Adipose tissue (tissue), 3 donors: Measurements from ENCODE around the gene SELENOO. TPM values are rescaled to one million over a fixed set of nuclear protein-coding genes. Genes with fewer than 3 reads are reported as not detected.

Experiments used
- H3K27ac ChIP-seq: one replicate; pipeline ENCODE4 v1.5.1; 2013; ENCODE audit warnings: low read depth, low read length
- WGBS, 3 donors: extraction: QIAGEN DNeasy Blood & Tissue Kit; methylation state at CpG; one replicate each; pipeline ENCODE4 v1.1.7; 2013; 5-methylcytosine and 5-hydroxymethylcytosine counted together
- polyA plus RNA-seq, 3 donors: library from polyadenylated mRNA; stranded (reverse); fragments of 200-250 nt; gene quantifications; one replicate each; pipeline ENCODE4 v1.2.3, GENCODE V29; 2013
- donor health status: healthy with polysubstance abuse.
- donor health status: Bipolar disorder and iron deficiency.
- donor health status: healthy.

Gene SELENOO
- polyA plus RNA-seq, 3 donors: 21.3 to 22.3 (median 21.4) TPM

DNA sequence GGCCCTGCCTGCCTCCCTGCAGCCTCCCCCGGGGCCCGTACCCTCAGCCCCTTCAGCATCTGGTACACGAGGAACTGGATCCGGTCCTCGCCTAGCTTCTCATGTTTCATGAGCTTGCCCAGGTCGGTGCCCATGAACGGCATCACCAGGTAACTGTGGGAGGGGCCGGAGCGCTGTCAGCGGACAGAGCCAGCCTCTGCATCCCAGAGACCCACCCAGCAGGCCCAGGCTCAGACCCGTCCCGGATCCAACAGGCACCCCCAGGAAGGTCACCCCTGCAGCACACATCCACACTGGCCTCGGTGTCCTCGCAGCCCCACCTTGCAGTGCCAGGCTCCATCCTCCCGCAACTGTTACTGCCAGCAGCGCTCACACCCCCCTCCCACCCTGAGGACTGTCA lies 56.2 kb downstream of the SELENOO start:
- WGBS, 3 donors: 79 to 88% (median 88%) methylated on average over 16 of the region's 16 CpGs
- H3K27ac ChIP-seq: no peak overlapping the region

DNA sequence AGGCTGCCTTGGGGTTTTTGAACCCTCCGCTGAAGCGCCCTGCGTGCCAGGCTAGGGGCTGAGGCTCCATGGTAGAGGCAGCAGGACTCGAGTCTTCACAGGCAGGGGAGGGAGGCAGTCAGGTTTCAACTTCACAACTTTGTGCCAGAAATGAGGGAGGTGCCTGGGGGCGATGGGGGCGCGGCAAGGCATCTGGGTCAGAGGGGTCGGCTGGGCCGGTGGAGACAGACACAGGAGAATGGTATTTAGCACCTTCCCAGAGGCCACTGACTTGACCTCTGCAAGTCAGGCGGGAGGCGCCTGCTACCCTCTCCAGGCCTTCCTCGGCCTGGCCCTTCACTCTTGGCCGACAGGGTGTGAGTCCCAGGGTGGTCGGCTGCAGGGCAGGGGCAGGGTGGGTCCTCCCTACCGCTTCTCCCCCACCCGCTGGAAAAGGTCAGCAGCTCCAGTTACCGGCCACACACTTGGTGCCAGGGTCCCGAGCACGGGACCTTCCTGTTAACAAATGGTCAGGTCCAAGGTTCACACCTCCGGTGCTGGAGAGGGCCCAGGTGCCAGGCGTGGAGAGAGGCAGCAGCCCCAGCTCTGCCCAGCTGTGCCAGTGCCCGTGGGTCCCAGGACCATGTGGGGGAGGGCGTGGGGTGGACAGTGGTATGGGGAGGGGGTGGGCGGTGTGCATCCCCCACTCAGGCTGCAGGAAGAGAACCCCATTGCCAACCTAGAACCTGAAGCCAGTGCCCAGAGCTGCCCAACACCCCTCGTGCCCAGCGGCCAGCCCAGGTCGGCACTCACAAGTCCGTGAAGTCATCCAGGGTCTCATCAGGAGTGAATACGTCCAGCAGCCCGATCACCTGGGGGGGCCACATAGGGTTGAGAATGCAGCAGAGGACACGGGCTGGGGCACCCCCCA lies 56.9 kb downstream of the SELENOO start:
- no peak overlapping the region for H3K27ac ChIP-seq
- 59 to 81% (median 78%) methylated on average over 31 of the region's 31 CpGs for WGBS, 3 donors

DNA sequence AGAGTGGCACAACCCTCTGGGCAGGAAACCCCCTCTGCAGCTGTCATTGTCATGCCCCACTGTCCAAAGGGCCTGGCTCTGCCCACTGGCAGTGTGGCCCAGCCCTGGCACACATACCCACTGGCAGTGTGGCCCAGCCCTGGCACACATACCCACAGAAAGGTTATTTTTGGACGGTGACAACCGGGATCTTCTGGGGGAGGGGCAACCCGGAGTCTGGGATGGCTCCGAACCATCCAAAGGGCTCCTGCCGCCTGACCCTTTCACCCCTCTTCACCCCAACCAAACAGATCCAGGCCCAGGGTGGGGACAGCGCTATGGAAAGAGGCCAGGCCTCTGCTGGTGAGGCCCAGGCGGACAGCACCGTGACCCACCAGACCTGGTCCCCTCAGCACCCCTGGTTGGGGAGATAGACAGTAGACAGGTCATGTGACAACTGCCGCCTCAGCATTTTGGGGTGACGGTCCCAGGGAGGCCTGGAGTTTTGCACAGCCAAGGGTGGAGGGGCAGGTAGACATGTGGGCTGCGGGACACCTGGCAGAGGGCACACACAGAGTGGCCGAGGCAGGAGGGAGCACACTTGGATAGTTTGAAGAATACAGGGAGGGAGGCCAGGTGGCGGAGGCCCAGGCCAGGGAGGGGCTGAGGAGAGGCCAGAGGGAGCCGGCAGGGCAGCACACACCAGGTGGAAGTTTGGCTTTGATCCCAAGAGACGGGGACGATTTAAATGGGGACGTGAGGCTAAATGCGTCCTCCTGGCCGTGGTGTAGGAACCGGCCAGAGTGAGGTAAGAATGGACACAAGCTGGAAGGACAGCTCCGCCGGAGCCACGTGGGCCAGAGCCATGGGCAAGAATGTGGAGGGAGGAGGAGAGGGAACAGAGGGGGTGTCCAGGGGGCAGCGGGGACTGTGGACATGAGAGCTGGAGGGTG lies 57.8 kb downstream of the SELENOO start:
- 70 to 87% (median 81%) methylated on average over 24 of the region's 24 CpGs for WGBS, 3 donors
- no peak overlapping the region for H3K27ac ChIP-seq

- WGBS, 3 donors: 83 to 91% (median 88%) methylated on average over 14 to 15 of the region's 15 CpGs
- H3K27ac ChIP-seq: no peak overlapping the region
Observed at GRCh38 chr22:50259302-50259701, 58.5 kb downstream of the SELENOO start.

DNA sequence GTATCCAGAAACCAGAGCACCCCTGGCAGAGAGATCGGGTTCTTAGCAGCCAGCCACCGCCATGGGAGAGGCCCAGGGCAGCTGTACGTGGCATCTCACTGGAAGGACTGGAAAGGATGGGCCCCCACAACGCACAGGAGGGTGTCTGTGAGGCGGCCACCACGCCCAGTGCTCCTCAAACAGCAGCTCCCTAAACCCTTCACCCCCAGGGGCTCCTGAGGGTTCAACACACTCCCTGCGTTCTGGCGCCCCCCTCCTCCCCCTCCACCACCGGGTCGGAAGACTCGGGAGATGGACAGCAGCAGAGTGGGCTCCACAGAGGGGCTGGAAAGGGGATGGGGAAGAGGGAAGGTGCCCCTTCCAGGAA lies 59.6 kb downstream of the SELENOO start:
- no peak overlapping the region for H3K27ac ChIP-seq
- 37 to 38% (median 37%) methylated on average over 5 to 11 of the region's 11 CpGs for WGBS, 3 donors

GRCh38 chr22:50260801-50261614 lies 60.2 kb downstream of the SELENOO start:
- 1% methylated on average over 46 to 91 of the region's 92 CpGs for WGBS, 3 donors
- no peak overlapping the region for H3K27ac ChIP-seq

- H3K27ac ChIP-seq: no peak within 1 kb of the TSS
- WGBS, 3 donors: 2 to 6% (median 5%) methylated on average over 30 to 58 of the region's 61 CpGs
Observed at GRCh38 chr22:50261615-50262459, 61.0 kb downstream of the SELENOO start, which contains the start of gene MAPK12. TSS of gene MAPK12 (minus strand) at chr22:50261683. CDS start at chr22:50261509, 174 bp downstream.

DNA sequence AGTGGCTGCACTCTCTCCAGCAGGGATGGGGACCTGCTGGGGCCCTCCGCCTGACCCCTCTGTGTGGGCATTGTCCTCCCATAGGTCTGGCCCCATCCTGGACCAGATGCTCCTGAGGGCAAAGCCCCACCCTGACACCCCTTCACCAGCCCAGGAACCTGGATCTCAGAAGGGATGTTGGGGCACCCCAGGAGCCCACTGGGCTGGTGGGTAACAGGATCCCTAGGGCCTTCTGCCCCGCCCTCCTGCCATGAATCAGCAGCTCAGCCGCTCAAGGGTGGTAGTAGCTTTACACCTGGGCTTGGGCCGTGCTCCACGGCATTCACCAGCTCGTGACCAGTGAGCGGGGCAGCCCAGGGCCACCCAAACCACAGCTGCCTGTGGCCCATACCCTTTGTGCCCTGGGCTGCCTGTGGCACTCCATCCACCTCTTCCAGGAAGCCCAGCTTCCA lies 61.7 kb downstream of the SELENOO start:
- no peak overlapping the region for H3K27ac ChIP-seq
- WGBS, 3 donors: 47 to 53% (median 50%) methylated on average over 7 of the region's 7 CpGs

GRCh38 chr22:50262973-50263617 lies 62.3 kb downstream of the SELENOO start:
- H3K27ac ChIP-seq: no peak overlapping the region
- WGBS, 3 donors: 51 to 63% (median 61%) methylated on average over 9 of the region's 9 CpGs

GRCh38 chr22:50264104-50264745 lies 63.4 kb downstream of the SELENOO start:
- 83 to 92% (median 90%) methylated on average over 15 of the region's 15 CpGs for WGBS, 3 donors

GRCh38 chr22:50264946-50265669 lies 64.3 kb downstream of the SELENOO start:
- WGBS, 3 donors: 85 to 87% (median 86%) methylated on average over 15 of the region's 15 CpGs
- no peak overlapping the region for H3K27ac ChIP-seq

More at GRCh38 chr22:50264104-50264745, 63.4 kb downstream of the SELENOO start:
- H3K27ac ChIP-seq: no peak overlapping the region

- 55 to 73% (median 71%) methylated on average over 35 to 37 of the region's 37 CpGs for WGBS, 3 donors
- no peak overlapping the region for H3K27ac ChIP-seq
Observed at GRCh38 chr22:50266994-50267393, 66.2 kb downstream of the SELENOO start.
